Brain microvascular endothelial cell (primary cell): Measurements from ENCODE around the gene LYPD5.

Experiments
- DNase-seq: peaks from one replicate; pipeline ENCODE4 v3.0.0-alpha.2; 2020
- H3K27ac ChIP-seq: fragments of 250-450 bp; sonication (Bioruptor Pico); 2 replicates; pipeline ENCODE4 v1.5.1; 2020; ENCODE audit warnings: mild to moderate bottlenecking, moderate library complexity
- H3K27me3 ChIP-seq: fragments of 250-450 bp; sonication (Bioruptor Pico); replicated peaks from 2 replicates; pipeline ENCODE4 v1.5.1; 2020; ENCODE audit warnings: mild to moderate bottlenecking
- H3K36me3 ChIP-seq: fragments of 250-450 bp; sonication (Bioruptor Pico); replicated peaks from 2 replicates; pipeline ENCODE4 v1.5.1; 2020; ENCODE audit warnings: mild to moderate bottlenecking
- H3K4me3 ChIP-seq: 2 replicates; pipeline ENCODE4 v1.5.1; 2011; ENCODE audit warnings: low read depth, mild to moderate bottlenecking, control low read depth, low read length, moderate library complexity
- CTCF ChIP-seq: IDR thresholded peaks from 2 replicates; pipeline ENCODE4 v1.5.1; 2011; ENCODE audit warnings: low read depth, mild to moderate bottlenecking, moderate library complexity, low read length, control low read depth, inconsistent platforms; ENCODE audit errors: missing control alignments
- in situ Hi-C: cut with HindIII; loops from 2 replicates; pipeline ENCODE4 v1.10.0; 2017; ENCODE audit warnings: low sequenced_read_pairs, low pct_ligation_motif_present

LYPD5 gene

GRCh38 chr19:43814663-43815352, 12.6 kb upstream of the LYPD5 start:
- Histone ChIP-seq H3K27ac (no peak overlapping the region), H3K36me3 (no peaks in the 10 kb centered on the region), H3K4me3 (no peak overlapping the region), H3K27me3 (no peaks in the 10 kb centered on the region)
- no peak for TF ChIP-seq CTCF
- in situ Hi-C loops: no loop called here
- no peak for DNase-seq

GRCh38 chr19:43812688-43813087, 10.4 kb upstream of the LYPD5 start:
- H3K36me3 ChIP-seq: no peaks in the 10 kb centered on the region
- in situ Hi-C loops: no loop called here
- H3K4me3 ChIP-seq: no peak overlapping the region
- H3K27ac ChIP-seq: no peak overlapping the region
- no peak for TF ChIP-seq CTCF
- DNase-seq: no peak
- H3K27me3 ChIP-seq: no peaks in the 10 kb centered on the region

- no peaks in the 10 kb centered on the region for H3K27me3 ChIP-seq
- H3K36me3 ChIP-seq: no peaks in the 10 kb centered on the region
- H3K27ac ChIP-seq: no peak overlapping the region
- in situ Hi-C loops: no loop called here
- no peak for TF ChIP-seq CTCF
- no peak overlapping the region for H3K4me3 ChIP-seq
- DNase-seq: no peak
These were observed 10.0 kb upstream of the LYPD5 start for GRCh38 chr19:43812259-43812658.

GRCh38 chr19:43811837-43812236, 9.6 kb upstream of the LYPD5 start:
- H3K4me3 ChIP-seq: no peak overlapping the region
- no peak overlapping the region for H3K27ac ChIP-seq
- in situ Hi-C loops: no loop called here
- no peak for DNase-seq
- TF ChIP-seq CTCF: no peak
- H3K36me3 ChIP-seq: no peaks in the 10 kb centered on the region
- no peaks in the 10 kb centered on the region for H3K27me3 ChIP-seq

GRCh38 chr19:43809762-43810696, 7.8 kb upstream of the LYPD5 start:
- peak; percentile 25 for DNase-seq
- in situ Hi-C loops: no loop called here
- no peaks in the 10 kb centered on the region for H3K27me3 ChIP-seq
- H3K4me3 ChIP-seq: no peak overlapping the region
- no peaks in the 10 kb centered on the region for H3K36me3 ChIP-seq
- TF ChIP-seq CTCF: peak; percentile 44
- no peak overlapping the region for H3K27ac ChIP-seq
